ENCODE results near the gene SLC35C1.

Gene SLC35C1

GRCh38 chr11:45804761-45805304 is at the start of gene SLC35C1:
Gene SLC35C1 (plus strand): TSS chr11:45805149. CDS start chr11:45805802, 653 bp downstream.
- peak; percentile 94 to 100 (median 98) for DNase-seq
- intact Hi-C loops (cut with DNase I) = loop anchor here (5.0 kb wide), 1 partner anchor 42 kb away; the partner anchor contains the start of gene CRY2

GRCh38 chr11:45755281-45755859 is 49.6 kb upstream of the SLC35C1 start:
- DNase-seq = peak in 1 of 10 donors; percentile 75
- intact Hi-C loops (cut with DNase I) = no loop called here

GRCh38 chr11:45756384-45757010 is 48.5 kb upstream of the SLC35C1 start:
- DNase-seq = peak in 1 of 10 donors; percentile 49
- intact Hi-C loops (cut with DNase I) = no loop called here

GRCh38 chr11:45757672-45758071 is 47.3 kb upstream of the SLC35C1 start:
- intact Hi-C loops (cut with DNase I) = no loop called here
- DNase-seq = peak in 1 of 10 donors; percentile 34

- intact Hi-C loops (cut with DNase I) = no loop called here
- no peak for DNase-seq
Measured at GRCh38 chr11:45761659-45762058, 43.3 kb upstream of the SLC35C1 start.

- intact Hi-C loops (cut with DNase I) = no loop called here
- DNase-seq = peak in 1 of 10 donors; percentile 4
Measured at GRCh38 chr11:45765107-45765668, 39.8 kb upstream of the SLC35C1 start.

GRCh38 chr11:45765836-45766235 is 39.1 kb upstream of the SLC35C1 start:
- intact Hi-C loops (cut with DNase I) = no loop called here

GRCh38 chr11:45766469-45766868 is 38.5 kb upstream of the SLC35C1 start:
- intact Hi-C loops (cut with DNase I) = no loop called here

More at GRCh38 chr11:45765836-45766235, 39.1 kb upstream of the SLC35C1 start:
- DNase-seq = peak in 1 of 10 donors; percentile 6

GRCh38 chr11:45768486-45768885 is 36.5 kb upstream of the SLC35C1 start:
- DNase-seq = no peak
- intact Hi-C loops (cut with DNase I) = no loop called here

More at GRCh38 chr11:45766469-45766868, 38.5 kb upstream of the SLC35C1 start:
- DNase-seq = peak in 1 of 10 donors; percentile 17

- no peak for DNase-seq
- intact Hi-C loops (cut with DNase I) = loop anchor here (5.0 to 10.0 kb wide), 2 partner anchors 108 to 665 kb away; no protein-coding TSS in a partner anchor
Measured at GRCh38 chr11:45769960-45770359, 35.0 kb upstream of the SLC35C1 start.

GRCh38 chr11:45771193-45771565 is 33.8 kb upstream of the SLC35C1 start:
- intact Hi-C loops (cut with DNase I) = loop anchor here (5.0 to 10.0 kb wide), 2 partner anchors 109 to 666 kb away; no protein-coding TSS in a partner anchor
- peak; percentile 22 to 93 (median 72) for DNase-seq

GRCh38 chr11:45771566-45772448 is 33.1 kb upstream of the SLC35C1 start:
- intact Hi-C loops (cut with DNase I) = loop anchor here (1.0 to 10.0 kb wide), 4 partner anchors 110 to 667 kb away; no protein-coding TSS in a partner anchor

GRCh38 chr11:45772449-45772774 is 32.5 kb upstream of the SLC35C1 start:
- no peak for DNase-seq
- intact Hi-C loops (cut with DNase I) = loop anchor here (1.0 to 10.0 kb wide), 4 partner anchors 110 to 668 kb away; no protein-coding TSS in a partner anchor

More at GRCh38 chr11:45771566-45772448, 33.1 kb upstream of the SLC35C1 start:
- DNase-seq = peak; percentile 77 to 98 (median 87)

GRCh38 chr11:45772986-45773785 is 31.8 kb upstream of the SLC35C1 start:
- intact Hi-C loops (cut with DNase I) = loop anchor here (1.0 to 10.0 kb wide), 4 partner anchors 111 to 668 kb away; no protein-coding TSS in a partner anchor
- no peak for DNase-seq

GRCh38 chr11:45773786-45774655 is 30.9 kb upstream of the SLC35C1 start:
- DNase-seq = no peak
- intact Hi-C loops (cut with DNase I) = loop anchor here (5.0 to 10.0 kb wide), 2 partner anchors 112 to 669 kb away; no protein-coding TSS in a partner anchor

GRCh38 chr11:45774786-45775185 is 30.2 kb upstream of the SLC35C1 start:
- DNase-seq = no peak
- intact Hi-C loops (cut with DNase I) = loop anchor here (5.0 to 10.0 kb wide), 2 partner anchors 112 to 670 kb away; no protein-coding TSS in a partner anchor

GRCh38 chr11:45777127-45777969 is 27.6 kb upstream of the SLC35C1 start:
- intact Hi-C loops (cut with DNase I) = loop anchor here (10.0 kb wide), 1 partner anchor 673 kb away; no protein-coding TSS in a partner anchor
- DNase-seq = no peak

Data from posterior cingulate gyrus (tissue), 11 donors.